Measurements from ENCODE around the gene LSM14A.

LSM14A gene

DNA sequence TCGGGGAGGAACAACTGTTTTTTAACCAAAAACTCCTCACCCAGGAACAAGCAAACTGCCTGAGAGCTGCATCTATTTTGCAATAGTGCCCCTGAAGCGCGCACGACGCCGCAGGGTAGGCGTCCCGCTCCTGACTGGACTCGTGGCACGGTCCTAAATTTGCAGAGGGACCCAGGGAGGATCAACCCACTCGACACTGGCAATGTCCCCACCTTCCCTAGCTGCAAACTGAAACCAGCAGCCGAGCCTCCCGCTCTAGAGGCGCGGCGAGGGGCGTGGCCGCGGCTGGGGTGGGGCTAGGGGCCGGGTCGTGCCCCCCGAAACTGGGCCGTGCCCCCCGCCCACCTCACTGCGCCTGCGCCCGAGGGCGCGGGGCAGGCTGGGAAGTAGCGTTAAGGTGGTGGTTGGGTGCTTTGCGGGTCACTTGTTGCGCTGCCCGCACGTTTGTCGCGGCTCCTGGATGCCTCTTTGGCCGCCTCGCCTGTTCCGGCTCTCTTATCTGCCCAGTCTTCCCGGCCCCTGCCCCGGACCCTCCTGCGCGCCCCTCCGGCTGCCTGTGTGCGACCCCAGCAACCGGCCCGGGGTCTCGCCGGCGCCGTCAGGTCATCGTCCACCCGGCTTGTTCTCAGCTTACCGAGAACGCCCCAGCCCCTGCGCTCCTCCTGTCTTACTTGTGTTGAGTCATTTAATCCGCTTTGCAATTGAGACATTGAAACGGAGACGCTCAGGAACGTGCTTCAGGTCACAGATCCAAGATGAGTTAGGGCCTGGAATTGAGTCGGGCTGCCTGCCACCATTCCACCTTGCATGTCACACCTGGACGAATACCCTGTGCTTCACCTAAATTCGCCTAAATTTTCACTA is 37.9 kb upstream of the LSM14A start:
- DNase-seq (ENCODE audit: low read depth): peak; percentile 18
- H3K4me3 ChIP-seq (ENCODE audit: low read depth, low read length): peak overlapping the region; percentile 50
- TF ChIP-seq, protein P1, sequence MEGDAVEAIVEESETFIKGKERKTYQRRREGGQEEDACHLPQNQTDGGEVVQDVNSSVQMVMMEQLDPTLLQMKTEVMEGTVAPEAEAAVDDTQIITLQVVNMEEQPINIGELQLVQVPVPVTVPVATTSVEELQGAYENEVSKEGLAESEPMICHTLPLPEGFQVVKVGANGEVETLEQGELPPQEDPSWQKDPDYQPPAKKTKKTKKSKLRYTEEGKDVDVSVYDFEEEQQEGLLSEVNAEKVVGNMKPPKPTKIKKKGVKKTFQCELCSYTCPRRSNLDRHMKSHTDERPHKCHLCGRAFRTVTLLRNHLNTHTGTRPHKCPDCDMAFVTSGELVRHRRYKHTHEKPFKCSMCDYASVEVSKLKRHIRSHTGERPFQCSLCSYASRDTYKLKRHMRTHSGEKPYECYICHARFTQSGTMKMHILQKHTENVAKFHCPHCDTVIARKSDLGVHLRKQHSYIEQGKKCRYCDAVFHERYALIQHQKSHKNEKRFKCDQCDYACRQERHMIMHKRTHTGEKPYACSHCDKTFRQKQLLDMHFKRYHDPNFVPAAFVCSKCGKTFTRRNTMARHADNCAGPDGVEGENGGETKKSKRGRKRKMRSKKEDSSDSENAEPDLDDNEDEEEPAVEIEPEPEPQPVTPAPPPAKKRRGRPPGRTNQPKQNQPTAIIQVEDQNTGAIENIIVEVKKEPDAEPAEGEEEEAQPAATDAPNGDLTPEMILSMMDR (IDR thresholded peaks at IDR 0.05; ENCODE audit: control insufficient read depth, extremely low read depth, insufficient read depth): no peak

DNA sequence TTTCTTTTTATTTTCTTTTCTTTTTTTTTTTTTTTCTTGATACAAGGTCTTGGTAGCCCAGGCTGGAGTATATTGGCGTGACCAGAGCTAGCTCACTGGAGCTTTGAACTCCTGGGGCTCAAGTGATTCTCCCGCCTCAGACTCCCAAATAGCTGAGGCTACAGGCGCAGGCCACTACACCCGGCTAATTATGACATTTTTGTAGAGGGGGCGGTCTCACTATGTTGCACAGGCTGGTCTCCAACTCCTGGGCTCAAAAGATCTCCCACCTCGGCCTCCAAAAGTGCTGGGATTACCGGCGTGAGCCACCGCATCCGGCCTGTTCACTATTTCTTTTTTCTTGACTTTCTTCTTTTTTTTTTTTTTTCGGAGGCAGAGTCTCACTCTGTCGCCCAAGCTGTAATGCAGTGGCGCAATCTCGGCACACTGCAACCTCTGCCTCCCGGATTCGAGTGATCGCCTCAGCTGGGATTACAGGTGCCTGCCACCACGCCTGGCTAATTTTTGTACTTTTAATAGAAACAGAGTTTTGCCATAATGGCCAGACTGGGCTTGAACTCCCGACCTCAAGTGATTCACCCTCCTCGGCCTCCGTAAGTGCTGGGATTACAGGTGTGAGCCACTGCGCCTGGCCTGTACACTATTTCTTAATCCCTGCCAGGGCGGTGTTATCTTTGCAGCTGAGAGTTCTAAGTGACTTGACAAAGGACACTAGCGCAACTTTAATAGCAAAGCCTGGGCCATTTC is 37.1 kb upstream of the LSM14A start:
- DNase-seq (ENCODE audit: low read depth): no peak
- TF ChIP-seq, protein P1 (IDR thresholded peaks at IDR 0.05; ENCODE audit: control insufficient read depth, extremely low read depth, insufficient read depth): no peak
- H3K4me3 ChIP-seq (ENCODE audit: low read depth, low read length): peak overlapping the region; percentile 50

DNA sequence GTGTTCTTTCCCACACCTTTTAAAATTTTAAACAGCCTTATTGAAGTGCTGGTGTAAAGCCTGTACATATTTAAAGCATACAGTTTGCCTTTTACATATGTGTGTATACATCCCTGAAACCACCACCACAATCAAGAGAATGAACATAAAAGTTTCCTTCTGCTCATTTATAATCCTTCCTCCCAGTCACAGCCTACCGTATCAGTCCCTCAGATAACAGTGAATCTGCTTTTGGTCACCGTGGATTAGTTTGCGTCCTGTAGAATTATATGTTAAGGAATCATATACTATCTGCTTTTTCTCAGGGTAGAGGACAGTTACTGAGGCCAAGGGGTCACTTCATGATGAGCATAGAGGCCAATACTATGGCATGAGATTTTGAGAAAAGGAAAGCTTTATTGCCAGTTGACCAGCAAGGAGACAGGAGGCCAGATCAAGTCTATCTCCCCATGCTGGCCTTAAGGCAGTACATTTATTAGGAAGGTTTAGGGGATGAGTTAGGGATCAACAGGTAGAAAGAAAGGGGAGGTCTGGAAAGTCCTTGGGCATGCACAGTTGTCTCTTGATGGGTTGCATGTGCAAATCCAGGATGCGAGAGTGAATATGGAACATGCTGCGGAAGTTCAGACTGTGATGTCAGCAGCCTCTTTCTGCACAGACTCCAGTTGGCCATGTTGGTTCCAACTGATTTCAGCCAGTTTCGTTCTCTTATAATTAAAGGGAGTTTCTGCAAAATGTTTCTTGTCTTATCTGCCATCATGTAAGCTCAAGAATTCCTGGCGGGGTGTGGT is 36.3 kb upstream of the LSM14A start:
- H3K4me3 ChIP-seq (ENCODE audit: low read depth, low read length): no peak overlapping the region
- no peak for DNase-seq (ENCODE audit: low read depth)
- TF ChIP-seq, protein P1 (IDR thresholded peaks at IDR 0.05; ENCODE audit: control insufficient read depth, extremely low read depth, insufficient read depth): no peak

DNA sequence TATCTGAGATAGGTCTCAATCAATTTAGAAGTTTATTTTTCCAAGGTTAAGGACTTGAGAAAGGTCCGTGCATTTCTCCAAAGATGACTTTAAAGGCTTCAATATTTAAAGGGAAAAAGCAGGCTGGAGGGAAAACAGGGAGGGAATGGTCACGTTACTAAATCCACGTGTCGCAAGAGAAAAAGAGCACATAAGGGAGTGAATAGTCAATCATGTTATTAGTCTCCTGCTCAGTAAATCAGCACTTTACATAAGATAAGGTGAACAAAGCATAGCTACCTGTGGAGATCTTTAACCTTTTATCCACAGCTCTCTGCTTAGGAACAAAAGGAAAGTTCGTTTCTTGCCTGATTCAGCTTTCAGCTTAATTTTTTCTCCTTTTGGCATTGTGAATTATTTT is 31.3 kb upstream of the LSM14A start:
- TF ChIP-seq, protein P1 (IDR thresholded peaks at IDR 0.05; ENCODE audit: control insufficient read depth, extremely low read depth, insufficient read depth): no peak
- no peak overlapping the region for H3K4me3 ChIP-seq (ENCODE audit: low read depth, low read length)
- DNase-seq (ENCODE audit: low read depth): no peak

DNA sequence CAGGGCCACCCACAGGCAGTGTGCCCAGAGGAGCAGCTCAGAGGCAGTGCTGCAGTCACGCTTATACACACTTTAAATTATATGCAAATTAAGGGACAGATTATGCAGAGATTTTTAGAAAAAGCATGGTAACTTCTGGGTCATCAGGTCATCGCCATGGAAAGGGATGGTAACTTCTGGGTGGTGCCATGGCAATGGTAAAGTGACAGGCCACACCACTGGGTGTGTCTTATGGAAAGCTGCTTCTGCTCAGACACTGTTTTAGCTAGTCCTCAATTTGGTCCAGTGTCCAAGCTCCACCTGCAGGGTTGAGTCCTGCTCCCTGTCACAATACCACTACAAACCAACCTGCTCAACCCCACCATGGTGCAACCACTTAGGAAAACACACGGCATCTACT is 29.9 kb upstream of the LSM14A start:
- TF ChIP-seq, protein P1 (IDR thresholded peaks at IDR 0.05; ENCODE audit: control insufficient read depth, extremely low read depth, insufficient read depth): no peak
- no peak for DNase-seq (ENCODE audit: low read depth)
- H3K4me3 ChIP-seq (ENCODE audit: low read depth, low read length): no peak overlapping the region

DNA sequence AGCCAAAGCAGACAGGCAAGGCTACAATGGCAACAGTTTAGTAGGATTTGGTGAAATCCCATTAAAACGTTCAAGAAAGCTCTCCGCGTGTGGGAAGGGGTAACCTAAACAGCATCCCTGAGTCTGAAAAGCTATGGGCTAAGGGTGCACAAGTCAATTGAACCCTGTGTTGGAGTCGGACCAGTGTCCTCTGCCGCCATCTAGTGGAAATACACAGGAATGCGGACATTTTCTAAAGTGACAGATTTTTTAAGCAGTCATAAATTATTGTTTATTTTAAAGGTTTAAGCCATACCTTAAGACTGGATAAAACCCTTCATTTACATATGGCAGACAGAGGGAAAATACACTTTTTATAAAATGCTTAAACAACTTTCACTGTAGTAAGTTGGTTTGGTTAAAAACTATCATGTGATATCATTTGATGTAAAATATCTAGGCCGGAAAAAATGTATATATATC is 26.5 kb upstream of the LSM14A start:
- no peak overlapping the region for H3K4me3 ChIP-seq (ENCODE audit: low read depth, low read length)
- TF ChIP-seq, protein P1 (IDR thresholded peaks at IDR 0.05; ENCODE audit: control insufficient read depth, extremely low read depth, insufficient read depth): peak; percentile 75
- DNase-seq (ENCODE audit: low read depth): no peak

Measured in LNCaP clone FGC (cell line).